Skeletal muscle satellite cell (primary cell): Measurements from ENCODE around the gene PTPRT.
"Not testable (repeated sequence)": the region's sequence is repeated elsewhere in the genome, so short reads cannot be mapped to it uniquely, and the experiment has no call there.

Experiments
- H3K27me3 ChIP-seq: 2 replicates; pipeline ENCODE4 v1.7.0; 2013; ENCODE audit warnings: low read length; ENCODE audit not compliant: control insufficient read depth, insufficient read depth
- H3K36me3 ChIP-seq: 2 replicates; pipeline ENCODE4 v1.7.0; 2013; ENCODE audit warnings: mild to moderate bottlenecking, control low read depth, low read length; ENCODE audit not compliant: insufficient read depth
- H3K4me1 ChIP-seq: 2 replicates; pipeline ENCODE4 v1.7.0; 2013; ENCODE audit warnings: low read length; ENCODE audit not compliant: control insufficient read depth, insufficient read depth
- H3K4me2 ChIP-seq: 2 replicates; pipeline ENCODE4 v1.7.0; 2013; ENCODE audit warnings: mild to moderate bottlenecking, low read length
- H3K4me3 ChIP-seq: 2 replicates; pipeline ENCODE4 v1.7.0; 2013; ENCODE audit warnings: low read length
- H3K9ac ChIP-seq: 2 replicates; pipeline ENCODE4 v1.7.0; 2013; ENCODE audit warnings: mild to moderate bottlenecking, low read depth, low read length, moderate library complexity
- H3K9me3 ChIP-seq: replicated peaks from 2 replicates; pipeline ENCODE4 v1.7.0; 2013; ENCODE audit warnings: mild to moderate bottlenecking, control low read depth, low read length

Gene PTPRT

DNA sequence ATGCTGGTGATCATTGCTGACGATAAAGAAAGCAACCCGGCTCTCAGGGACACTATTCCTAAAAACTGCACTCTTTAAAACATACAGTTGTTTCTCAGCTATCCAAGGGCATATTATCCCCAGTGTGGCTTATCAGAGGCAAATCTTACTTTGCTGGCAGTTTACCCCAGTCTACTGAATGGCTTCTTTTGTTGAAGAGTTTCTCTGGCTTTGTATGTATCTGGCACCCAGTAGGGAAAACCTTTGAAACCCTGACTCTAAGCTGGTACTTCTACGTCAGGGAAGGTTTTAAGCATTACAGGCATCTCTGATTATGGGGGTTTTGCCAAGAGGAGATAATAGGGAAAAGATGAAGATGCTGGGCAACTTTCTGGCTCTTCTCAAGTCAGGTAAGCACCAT lies 933.9 kb downstream of the PTPRT start:
- Histone ChIP-seq H3K4me1 (no peaks in the 10 kb centered on the region), H3K9ac (no peak overlapping the region), H3K9me3 (peaks cover 16% of the 10 kb centered on the region), H3K27me3 (no peaks in the 10 kb centered on the region), H3K36me3 (no peaks in the 10 kb centered on the region), H3K4me2 (no peak overlapping the region), H3K4me3 (no peak overlapping the region)

DNA sequence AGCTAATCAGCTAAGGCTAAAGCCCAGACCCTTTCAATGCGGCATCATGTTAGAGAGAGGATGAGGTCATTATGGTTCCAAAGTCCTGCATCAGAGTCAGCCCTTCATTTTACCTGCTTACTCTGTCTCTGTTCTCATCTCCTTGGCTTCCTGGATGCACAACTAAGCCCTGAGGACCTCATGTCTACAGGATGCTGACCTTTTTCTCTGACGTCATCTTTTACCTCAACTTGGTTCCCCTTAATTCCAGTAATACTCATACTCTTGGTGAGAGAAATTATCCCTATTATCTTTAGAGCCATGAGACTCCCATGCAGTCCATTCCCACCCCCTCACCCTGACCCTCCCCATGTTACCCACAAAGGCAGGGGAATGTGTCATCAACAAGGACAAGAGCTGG lies 935.0 kb downstream of the PTPRT start:
- Histone ChIP-seq H3K4me1 (no peaks in the 10 kb centered on the region), H3K9me3 (peaks cover 14% of the 10 kb centered on the region), H3K27me3 (no peaks in the 10 kb centered on the region), H3K9ac (no peak overlapping the region), H3K4me2 (no peak overlapping the region), H3K36me3 (no peaks in the 10 kb centered on the region), H3K4me3 (no peak overlapping the region)

DNA sequence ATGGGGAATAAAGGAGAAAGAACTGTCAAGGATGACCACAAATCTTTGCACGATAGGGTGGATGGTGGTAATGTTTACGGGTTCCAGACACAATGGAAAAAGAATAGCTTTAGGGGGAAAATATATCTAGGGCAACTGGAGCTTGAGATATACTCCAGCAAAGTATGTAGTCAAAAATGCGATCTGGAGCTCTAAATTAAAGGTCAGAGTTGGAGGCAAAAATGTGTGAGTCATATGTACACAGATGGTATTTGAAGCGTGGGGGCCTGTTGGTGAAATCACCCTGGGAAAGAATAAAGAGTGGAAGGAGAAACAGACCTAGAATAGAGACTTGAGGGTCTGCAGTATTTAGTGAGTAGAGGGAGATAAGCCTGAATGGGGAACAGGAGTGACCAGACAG lies 937.6 kb downstream of the PTPRT start:
- H3K27me3 ChIP-seq, result no peaks in the 10 kb centered on the region
- H3K36me3 ChIP-seq, result no peaks in the 10 kb centered on the region
- H3K4me2 ChIP-seq, result no peak overlapping the region
- no peaks in the 10 kb centered on the region for H3K4me1 ChIP-seq
- H3K9me3 ChIP-seq, result peaks cover 17% of the 10 kb centered on the region
- H3K4me3 ChIP-seq, result no peak overlapping the region
- H3K9ac ChIP-seq, result no peak overlapping the region

DNA sequence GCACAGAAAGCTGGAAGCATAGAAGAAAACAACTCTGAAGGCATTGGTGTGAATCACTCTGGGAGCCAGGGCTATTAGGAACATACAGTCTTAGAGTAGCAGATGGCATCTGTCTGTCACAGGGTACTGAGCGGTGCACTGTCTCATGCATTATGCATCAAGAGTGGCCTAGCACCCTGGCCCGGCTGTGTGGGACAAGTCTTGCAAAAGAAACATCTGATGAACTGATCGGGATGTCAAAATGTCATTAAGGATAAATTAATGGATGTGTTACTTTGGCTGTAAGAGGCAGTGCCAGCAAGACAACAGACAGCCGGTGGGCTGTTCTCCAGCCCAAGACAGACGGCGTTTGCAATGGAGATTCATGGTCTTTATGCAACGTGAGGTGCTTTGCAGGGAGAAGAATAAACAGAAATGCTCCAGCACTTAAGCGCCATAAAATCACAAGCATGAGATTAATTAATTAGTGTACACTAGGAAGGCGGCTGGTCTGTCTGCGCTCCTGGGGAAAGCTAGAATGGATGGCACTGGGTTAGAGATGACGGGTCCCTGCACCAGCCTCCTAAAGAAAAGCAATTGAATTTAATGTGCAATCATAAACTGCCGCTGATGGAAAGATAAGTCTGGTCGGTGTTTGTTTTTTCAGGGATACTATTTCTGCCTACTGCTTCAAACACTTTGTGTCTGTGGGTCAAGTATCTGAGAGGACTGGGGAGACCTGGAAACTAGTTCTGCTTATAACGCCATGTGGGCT lies 970.9 kb downstream of the PTPRT start:
- H3K36me3 ChIP-seq, result no peaks in the 10 kb centered on the region
- no peaks in the 10 kb centered on the region for H3K27me3 ChIP-seq
- no peaks in the 10 kb centered on the region for H3K4me1 ChIP-seq
- no peak overlapping the region for H3K4me2 ChIP-seq
- no peak overlapping the region for H3K9ac ChIP-seq
- peaks cover 12% of the 10 kb centered on the region for H3K9me3 ChIP-seq
- no peak overlapping the region for H3K4me3 ChIP-seq

DNA sequence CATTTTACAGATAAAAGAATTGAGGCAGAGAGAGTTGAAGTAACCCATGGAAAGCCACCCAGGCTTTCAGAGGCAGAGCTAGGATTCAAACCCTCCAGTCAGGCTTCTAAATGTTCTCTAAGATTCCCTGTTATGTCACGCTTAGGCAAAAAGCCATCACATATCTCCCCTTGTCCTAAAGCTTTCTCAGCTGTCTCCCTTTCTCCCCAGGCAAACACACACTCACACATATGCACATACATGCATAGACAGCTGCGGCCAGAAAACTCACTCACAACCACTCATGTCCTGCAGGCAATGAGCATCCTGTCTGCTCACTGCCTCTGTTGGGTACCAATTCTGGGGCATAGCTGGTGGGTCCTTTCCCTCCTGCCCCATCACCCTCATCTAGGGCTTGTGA lies 975.6 kb downstream of the PTPRT start:
- Histone ChIP-seq H3K27me3 (no peaks in the 10 kb centered on the region), H3K4me3 (no peak overlapping the region), H3K4me1 (no peaks in the 10 kb centered on the region), H3K9me3 (peaks cover 8% of the 10 kb centered on the region), H3K4me2 (no peak overlapping the region), H3K36me3 (no peaks in the 10 kb centered on the region), H3K9ac (no peak overlapping the region)

DNA sequence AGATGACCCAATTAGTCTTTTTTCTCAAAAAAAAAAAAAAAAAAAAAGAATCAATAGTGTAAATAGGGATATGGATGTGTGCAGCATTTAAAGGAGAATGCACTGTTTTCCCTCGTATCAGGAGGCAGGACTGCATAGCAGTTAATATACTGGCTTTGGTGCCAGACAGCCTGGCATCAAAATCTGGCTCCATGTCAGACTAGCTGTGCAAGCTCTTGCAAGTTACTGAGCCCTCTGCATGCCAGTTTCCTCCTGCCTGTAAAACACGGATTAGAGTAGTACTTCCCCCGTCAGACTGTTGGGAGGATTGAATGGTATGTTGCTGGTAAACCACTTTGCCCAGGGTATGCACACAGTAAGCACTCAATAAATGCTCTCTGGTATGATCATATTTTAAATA lies 977.3 kb downstream of the PTPRT start:
- no peak overlapping the region for H3K4me2 ChIP-seq
- H3K9me3 ChIP-seq, result peaks cover 3% of the 10 kb centered on the region
- no peak overlapping the region for H3K4me3 ChIP-seq
- H3K27me3 ChIP-seq, result no peaks in the 10 kb centered on the region
- no peaks in the 10 kb centered on the region for H3K4me1 ChIP-seq
- no peaks in the 10 kb centered on the region for H3K36me3 ChIP-seq
- H3K9ac ChIP-seq, result no peak overlapping the region

DNA sequence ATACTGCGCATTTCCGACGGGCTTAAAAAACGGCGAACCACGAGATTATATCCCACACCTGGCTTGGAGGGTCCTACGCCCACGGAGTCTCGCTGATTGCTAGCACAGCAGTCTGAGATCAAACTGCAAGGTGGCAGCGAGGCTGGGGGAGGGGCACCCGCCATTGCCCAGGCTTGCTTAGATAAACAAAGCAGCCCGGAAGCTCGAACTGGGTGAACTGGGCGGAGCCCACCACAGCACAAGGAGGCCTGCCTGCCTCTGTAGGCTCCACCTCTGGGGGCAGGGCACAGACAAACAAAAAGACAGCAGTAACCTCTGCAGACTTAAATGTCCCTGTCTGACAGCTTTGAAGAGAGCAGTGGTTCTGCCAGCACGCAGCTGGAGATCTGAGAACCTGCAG lies 983.1 kb downstream of the PTPRT start:
- not testable (repeated sequence) for H3K4me1 ChIP-seq, H3K9me3 ChIP-seq, H3K4me2 ChIP-seq, H3K9ac ChIP-seq, H3K36me3 ChIP-seq, H3K4me3 ChIP-seq, H3K27me3 ChIP-seq

DNA sequence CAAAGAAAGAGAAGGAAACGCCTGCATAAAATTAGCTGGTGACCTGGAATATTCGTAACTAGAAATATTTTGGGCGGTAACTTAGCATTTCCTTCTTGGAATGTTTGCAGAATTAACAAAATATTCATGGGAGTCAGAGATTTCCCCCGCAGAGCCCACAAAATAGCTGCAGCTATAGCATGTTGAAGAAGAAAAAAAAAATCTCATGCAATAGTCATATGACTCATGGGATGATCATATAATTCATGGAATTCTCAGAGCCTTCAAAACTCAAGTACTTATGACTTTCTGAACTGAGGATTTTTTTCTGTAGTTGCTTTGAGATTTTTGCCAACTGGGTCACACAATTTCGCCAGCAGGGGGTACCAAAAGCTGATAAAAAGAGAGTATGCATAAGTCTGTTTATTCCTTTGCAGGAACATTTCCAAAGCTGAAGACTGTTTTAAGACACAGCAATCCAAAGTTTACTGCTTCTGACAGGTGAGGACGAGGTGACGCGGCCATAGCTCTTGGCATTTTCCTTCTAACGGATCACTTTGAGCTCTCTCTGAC lies 985.5 kb downstream of the PTPRT start:
- H3K4me3 ChIP-seq, result no peak overlapping the region
- H3K4me1 ChIP-seq, result no peaks in the 10 kb centered on the region
- H3K9me3 ChIP-seq, result peaks cover 6% of the 10 kb centered on the region
- no peak overlapping the region for H3K9ac ChIP-seq
- H3K36me3 ChIP-seq, result no peaks in the 10 kb centered on the region
- H3K4me2 ChIP-seq, result no peak overlapping the region
- no peaks in the 10 kb centered on the region for H3K27me3 ChIP-seq

DNA sequence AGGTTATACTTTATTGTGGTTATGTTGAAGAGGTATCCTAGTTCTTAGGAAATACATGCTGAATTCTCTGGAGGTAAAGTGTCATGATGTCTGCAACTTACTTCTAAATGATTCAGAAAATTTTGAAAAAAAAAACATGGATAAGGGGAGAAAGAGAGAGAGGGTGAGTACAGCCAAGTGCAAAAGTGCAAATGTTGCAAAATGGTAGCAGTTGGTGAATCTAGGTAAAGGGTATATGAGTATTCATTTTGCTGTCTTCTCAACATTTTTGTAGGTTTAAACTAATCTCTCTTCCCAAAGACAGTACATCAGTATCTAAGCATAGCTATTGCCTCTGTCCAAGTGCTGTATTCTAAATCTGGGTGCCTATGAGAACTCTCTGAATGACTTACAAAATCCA lies 992.1 kb downstream of the PTPRT start:
- no peaks in the 10 kb centered on the region for H3K36me3 ChIP-seq
- no peak overlapping the region for H3K4me2 ChIP-seq
- H3K9me3 ChIP-seq, result peaks cover 10% of the 10 kb centered on the region
- H3K27me3 ChIP-seq, result no peaks in the 10 kb centered on the region
- no peak overlapping the region for H3K9ac ChIP-seq
- H3K4me3 ChIP-seq, result no peak overlapping the region
- H3K4me1 ChIP-seq, result no peaks in the 10 kb centered on the region

DNA sequence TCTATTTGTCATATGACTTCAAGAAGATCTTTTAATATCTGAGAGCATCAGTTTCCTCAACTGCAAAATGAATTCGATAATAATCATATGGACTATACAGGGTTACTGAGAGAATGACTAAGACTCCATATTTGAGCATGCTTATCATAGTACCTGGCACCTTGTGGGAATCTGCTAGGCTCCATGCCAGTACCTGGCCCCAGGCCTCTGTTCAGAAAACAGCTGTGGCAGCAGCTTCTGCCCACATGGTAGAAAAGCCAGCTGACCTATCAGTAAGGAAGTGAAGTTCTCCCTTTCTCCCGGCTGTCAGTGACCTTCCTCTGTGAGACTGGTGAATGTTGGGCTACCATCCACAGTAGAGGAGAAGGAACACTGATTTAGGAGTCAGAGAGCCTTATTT lies 996.6 kb downstream of the PTPRT start:
- Histone ChIP-seq H3K4me3 (no peak overlapping the region), H3K9ac (no peak overlapping the region), H3K9me3 (peaks cover 9% of the 10 kb centered on the region), H3K27me3 (no peaks in the 10 kb centered on the region), H3K36me3 (no peaks in the 10 kb centered on the region), H3K4me1 (no peaks in the 10 kb centered on the region), H3K4me2 (no peak overlapping the region)

DNA sequence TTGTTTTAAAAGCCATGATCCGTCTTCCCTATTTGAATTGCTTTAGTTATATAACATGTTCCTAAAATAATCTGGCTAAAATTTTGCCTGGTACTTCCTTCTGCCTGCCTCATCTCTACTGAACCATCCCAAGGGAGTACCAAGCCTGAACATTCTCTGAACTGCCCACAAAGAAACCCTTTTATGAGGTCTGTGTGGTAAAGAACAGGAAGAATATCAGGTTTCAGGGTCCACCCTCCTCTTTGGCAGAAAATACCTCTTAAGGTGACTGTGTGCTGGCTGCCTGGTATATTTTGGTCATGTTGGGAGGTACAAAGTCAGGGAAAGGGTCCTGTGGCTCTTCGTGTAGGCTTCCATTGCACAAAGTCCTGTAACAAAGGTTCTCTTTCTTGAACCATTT lies 997.4 kb downstream of the PTPRT start:
- H3K4me3 ChIP-seq, result no peak overlapping the region
- no peaks in the 10 kb centered on the region for H3K27me3 ChIP-seq
- H3K4me2 ChIP-seq, result no peak overlapping the region
- no peak overlapping the region for H3K9ac ChIP-seq
- H3K4me1 ChIP-seq, result no peaks in the 10 kb centered on the region
- peaks cover 12% of the 10 kb centered on the region for H3K9me3 ChIP-seq
- H3K36me3 ChIP-seq, result no peaks in the 10 kb centered on the region

DNA sequence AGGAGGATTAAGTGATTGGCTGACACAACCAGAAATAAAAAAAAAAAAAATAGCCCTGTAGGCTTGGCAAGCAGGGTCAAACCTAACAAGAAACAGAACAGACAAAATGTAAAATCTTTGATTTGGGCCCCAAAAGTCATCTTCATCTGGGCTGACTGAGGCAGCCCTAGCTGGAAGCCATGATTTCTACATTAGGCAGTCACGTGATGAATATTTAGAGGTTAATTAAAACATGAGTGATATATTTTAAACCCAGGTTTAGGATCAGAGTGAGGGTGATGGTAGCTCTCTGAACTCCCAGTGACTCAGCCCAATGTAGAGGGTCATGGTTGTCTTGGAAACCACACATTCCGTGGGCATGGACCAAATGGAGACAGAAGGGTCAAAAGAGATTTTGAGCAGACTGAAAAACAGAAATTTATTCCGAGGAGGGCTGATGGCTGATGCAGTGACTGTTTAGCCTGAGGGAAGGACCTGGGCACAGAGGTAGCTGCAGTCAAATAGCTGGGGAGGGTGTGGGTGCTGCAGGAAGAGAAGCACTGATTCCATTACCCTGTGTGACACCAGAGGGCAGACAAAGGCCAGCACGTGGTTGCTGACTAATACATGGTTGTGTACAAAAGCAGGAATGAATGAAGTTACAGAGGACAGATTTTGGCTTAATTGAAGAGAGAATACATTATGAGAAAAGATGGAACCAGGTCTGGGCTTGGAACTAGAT lies 998.4 kb downstream of the PTPRT start:
- Histone ChIP-seq H3K4me1 (no peaks in the 10 kb centered on the region), H3K27me3 (no peaks in the 10 kb centered on the region), H3K9me3 (peaks cover 12% of the 10 kb centered on the region), H3K4me3 (no peak overlapping the region), H3K36me3 (no peaks in the 10 kb centered on the region), H3K4me2 (no peak overlapping the region), H3K9ac (no peak overlapping the region)
